ENCODE measurements around the gene SPG7. TPM values are rescaled to one million over a fixed set of nuclear protein-coding genes. Genes with fewer than 3 reads are reported as not detected.

The SPG7 gene
- total RNA-seq, 1 donor from 2014 or later = 109 TPM

DNA sequence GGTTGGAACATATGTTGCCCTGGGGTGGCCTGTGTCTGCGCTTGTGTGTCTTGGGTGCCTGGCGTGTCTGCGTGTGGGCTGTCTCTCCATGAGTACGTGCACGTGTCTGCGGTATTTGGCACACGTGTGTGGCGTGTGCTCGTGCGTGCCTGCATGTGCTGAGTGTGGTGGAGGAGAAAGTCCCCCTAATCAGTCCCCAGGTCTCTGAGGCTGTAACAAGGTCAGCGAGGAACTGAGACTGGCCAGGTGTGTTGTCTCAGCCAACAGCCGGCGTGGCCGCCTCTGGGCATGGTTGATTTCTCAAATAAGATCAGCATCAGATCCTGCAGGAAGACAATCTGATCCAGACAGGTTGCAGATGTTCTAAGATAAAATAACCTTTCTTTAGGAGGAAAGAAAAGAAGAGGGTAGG, 63.9 kb downstream of the SPG7 start:
- no peaks in the 10 kb centered on the region for H3K9me3 Mint-ChIP-seq
- H3K4me1 Mint-ChIP-seq = peaks cover 8% of the 10 kb centered on the region
- peaks cover 4% of the 10 kb centered on the region for H3K36me3 Mint-ChIP-seq (ENCODE audit: low read depth)
- H3K27ac Mint-ChIP-seq = no peak overlapping the region
- peaks cover 18% of the 10 kb centered on the region for H3K27me3 Mint-ChIP-seq
- DNase-seq = no peak
- intact Hi-C loops (cut with micrococcal nuclease) = no loop called here
- H3K4me3 Mint-ChIP-seq = no peak overlapping the region

DNA sequence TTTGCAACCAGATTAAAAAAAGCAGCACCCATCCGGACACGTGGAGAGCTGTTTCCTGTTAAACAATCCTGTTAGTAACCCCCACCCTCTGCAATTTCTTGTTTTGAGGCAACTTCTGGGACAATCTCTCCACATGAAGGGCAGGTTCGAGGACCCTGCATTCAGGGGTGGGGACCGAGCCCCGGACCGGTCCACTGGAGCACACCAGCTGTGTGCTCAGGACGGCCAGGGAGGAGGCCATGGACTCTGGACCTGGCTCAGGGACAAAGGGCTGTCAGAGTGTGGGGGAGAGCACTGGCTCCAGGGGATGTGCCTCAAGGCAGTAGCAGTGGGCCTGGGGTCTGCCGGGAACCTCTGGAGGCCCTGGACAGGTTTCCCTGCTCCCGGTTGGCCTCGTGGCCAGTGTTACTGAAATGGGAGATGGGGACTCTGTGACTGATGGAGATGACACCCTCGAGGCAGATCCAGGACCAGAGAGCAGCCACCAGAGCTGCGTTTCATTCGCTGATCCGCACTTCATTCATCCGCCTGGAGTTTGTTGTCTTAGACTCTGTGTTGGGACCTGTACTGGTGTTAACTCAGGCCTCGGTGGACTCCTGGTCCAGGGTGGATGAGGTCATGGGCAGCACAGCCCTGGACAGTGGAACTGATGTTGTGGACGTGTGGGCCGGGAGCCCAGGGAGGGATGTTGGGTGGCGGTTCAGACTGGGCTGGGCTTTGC, 64.4 kb downstream of the SPG7 start:
- no peak for DNase-seq
- peaks cover 4% of the 10 kb centered on the region for H3K36me3 Mint-ChIP-seq (ENCODE audit: low read depth)
- no peak overlapping the region for H3K4me3 Mint-ChIP-seq
- no peaks in the 10 kb centered on the region for H3K9me3 Mint-ChIP-seq
- peaks cover 22% of the 10 kb centered on the region for H3K27me3 Mint-ChIP-seq
- H3K27ac Mint-ChIP-seq = peak overlapping the region; percentile 53
- peaks cover 8% of the 10 kb centered on the region for H3K4me1 Mint-ChIP-seq
- intact Hi-C loops (cut with micrococcal nuclease) = no loop called here

- Mint-ChIP-seq H3K4me1 (peaks cover 8% of the 10 kb centered on the region), H3K27me3 (peaks cover 23% of the 10 kb centered on the region), H3K27ac (no peak overlapping the region), H3K9me3 (no peaks in the 10 kb centered on the region), H3K4me3 (peak overlapping the region; percentile 43), H3K36me3 (ENCODE audit: low read depth) (peaks cover 4% of the 10 kb centered on the region)
- intact Hi-C loops (cut with micrococcal nuclease) = no loop called here
- no peak for DNase-seq
Measured at GRCh38 chr16:89573826-89574680, 65.8 kb downstream of the SPG7 start.

DNA sequence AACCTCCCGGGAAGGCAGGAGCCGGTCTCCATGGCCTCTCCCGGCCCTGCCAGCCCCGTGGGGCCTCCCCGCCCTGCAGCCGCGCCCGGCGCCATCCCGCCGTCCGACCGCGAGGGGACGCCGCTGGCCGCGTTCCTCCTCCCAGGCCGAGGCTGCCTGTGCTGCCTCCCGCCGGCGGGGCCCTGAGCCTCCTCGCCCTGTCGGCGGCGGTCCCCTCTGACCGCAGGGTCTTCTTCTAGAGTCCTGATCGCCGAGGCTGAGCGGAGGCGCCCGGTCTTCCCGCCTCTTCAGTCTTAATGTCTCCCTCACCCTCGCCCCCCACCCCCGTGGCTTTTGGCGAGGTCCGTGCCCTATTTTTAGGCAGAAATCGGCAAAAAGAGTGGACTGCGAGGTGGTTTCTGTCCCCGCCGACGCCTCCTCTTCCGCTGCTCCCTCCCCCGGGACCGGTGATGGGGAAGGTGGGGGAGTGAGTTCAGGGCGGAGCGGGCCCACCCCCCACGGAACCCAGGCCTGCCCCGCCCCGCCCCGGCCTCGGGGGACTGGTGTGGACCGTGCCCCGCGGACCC, 66.6 kb downstream of the SPG7 start:
- peaks cover 4% of the 10 kb centered on the region for H3K36me3 Mint-ChIP-seq (ENCODE audit: low read depth)
- peak overlapping the region; percentile 70 for H3K4me3 Mint-ChIP-seq
- H3K4me1 Mint-ChIP-seq = peaks cover 8% of the 10 kb centered on the region
- no peaks in the 10 kb centered on the region for H3K9me3 Mint-ChIP-seq
- DNase-seq = peak; percentile 87
- H3K27me3 Mint-ChIP-seq = peaks cover 23% of the 10 kb centered on the region
- H3K27ac Mint-ChIP-seq = peak overlapping the region; percentile 51
- intact Hi-C loops (cut with micrococcal nuclease) = loop anchor here (1.0 kb wide), 1 partner anchor 67 kb away; no protein-coding TSS in a partner anchor

GRCh38 chr16:89575247-89576152, 67.3 kb downstream of the SPG7 start, which contains the start of gene CPNE7:
TSS of gene CPNE7 (plus strand) at chr16:89575758. CDS start at chr16:89575898, 140 bp downstream.
- peak within 1 kb of the TSS; percentile 51 for H3K27ac Mint-ChIP-seq

GRCh38 chr16:89576153-89577054, 68.2 kb downstream of the SPG7 start:
- Mint-ChIP-seq H3K4me3 (peak overlapping the region; percentile 60), H3K9me3 (no peaks in the 10 kb centered on the region), H3K27ac (no peak overlapping the region), H3K4me1 (peaks cover 8% of the 10 kb centered on the region), H3K36me3 (ENCODE audit: low read depth) (peaks cover 4% of the 10 kb centered on the region), H3K27me3 (peaks cover 21% of the 10 kb centered on the region)
- DNase-seq = no peak
- intact Hi-C loops (cut with micrococcal nuclease) = no loop called here

More at GRCh38 chr16:89575247-89576152, 67.3 kb downstream of the SPG7 start, which contains the start of gene CPNE7:
- H3K4me3 Mint-ChIP-seq = peak within 1 kb of the TSS; percentile 70
- no peaks in the 10 kb centered on the region for H3K9me3 Mint-ChIP-seq
- peaks cover 8% of the 10 kb centered on the region for H3K4me1 Mint-ChIP-seq
- intact Hi-C loops (cut with micrococcal nuclease) = loop anchor here (1.0 kb wide), 1 partner anchor 66 kb away; no protein-coding TSS in a partner anchor
- DNase-seq = no peak
- H3K36me3 Mint-ChIP-seq (ENCODE audit: low read depth) = peaks cover 4% of the 10 kb centered on the region
- H3K27me3 Mint-ChIP-seq = peaks cover 21% of the 10 kb centered on the region

GRCh38 chr16:89577055-89577759, 69.0 kb downstream of the SPG7 start:
- intact Hi-C loops (cut with micrococcal nuclease) = no loop called here
- peak overlapping the region; percentile 60 for H3K4me3 Mint-ChIP-seq
- peaks cover 3% of the 10 kb centered on the region for H3K4me1 Mint-ChIP-seq
- H3K27ac Mint-ChIP-seq = no peak overlapping the region
- no peaks in the 10 kb centered on the region for H3K9me3 Mint-ChIP-seq
- no peak for DNase-seq
- peaks cover 16% of the 10 kb centered on the region for H3K27me3 Mint-ChIP-seq
- H3K36me3 Mint-ChIP-seq (ENCODE audit: low read depth) = peaks cover 4% of the 10 kb centered on the region

DNA sequence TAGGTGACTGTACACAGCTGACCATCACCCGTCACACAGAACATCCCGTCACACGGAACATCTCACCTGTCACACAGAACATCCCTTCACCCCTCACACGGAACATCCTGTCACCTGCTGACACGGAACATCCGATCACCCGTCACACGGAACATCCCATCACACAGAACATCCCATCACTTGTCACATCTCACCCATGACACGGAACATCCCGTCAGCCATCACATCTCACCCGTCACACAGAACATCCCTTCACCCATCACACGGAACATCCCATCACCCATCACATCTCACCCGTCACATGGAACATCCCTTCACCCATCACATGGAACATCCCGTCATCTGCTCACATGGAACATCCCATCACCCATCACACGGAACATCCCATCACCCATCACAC, 71.1 kb downstream of the SPG7 start:
- H3K9me3 Mint-ChIP-seq = no peaks in the 10 kb centered on the region
- no peak overlapping the region for H3K27ac Mint-ChIP-seq
- H3K4me1 Mint-ChIP-seq = no peaks in the 10 kb centered on the region
- H3K27me3 Mint-ChIP-seq = peaks cover 5% of the 10 kb centered on the region
- H3K4me3 Mint-ChIP-seq = no peak overlapping the region
- no peak for DNase-seq
- H3K36me3 Mint-ChIP-seq (ENCODE audit: low read depth) = peaks cover 4% of the 10 kb centered on the region
- intact Hi-C loops (cut with micrococcal nuclease) = no loop called here

DNA sequence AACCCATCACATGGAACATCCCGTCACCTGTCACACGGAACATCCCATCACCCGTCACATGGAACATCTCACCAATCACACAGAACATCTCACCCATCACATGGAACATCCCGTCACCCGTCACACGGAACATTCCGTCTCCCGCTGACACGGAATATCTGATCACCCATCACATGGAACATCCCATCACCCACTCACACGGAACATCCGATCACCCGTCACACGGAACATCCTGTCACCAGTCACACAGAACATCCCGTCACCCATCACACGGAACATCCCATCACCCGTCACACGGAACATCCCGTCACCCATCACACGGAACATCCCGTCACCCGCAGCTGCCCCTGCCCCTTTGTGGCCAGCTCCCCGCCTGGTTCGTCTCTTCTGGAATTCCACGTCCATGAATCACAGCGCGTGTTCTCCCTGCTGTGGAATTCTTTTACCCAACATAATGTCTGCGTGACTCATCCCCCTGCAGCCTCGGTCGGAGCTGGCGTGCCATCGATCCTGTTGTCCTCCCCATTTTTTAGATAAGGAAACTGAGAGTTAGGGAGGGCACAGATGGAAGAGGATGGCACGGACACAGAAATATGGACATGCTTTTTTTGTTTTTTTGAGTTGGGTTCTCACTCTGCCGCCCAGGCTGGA, 73.0 kb downstream of the SPG7 start:
- peaks cover 4% of the 10 kb centered on the region for H3K36me3 Mint-ChIP-seq (ENCODE audit: low read depth)
- no peak overlapping the region for H3K4me3 Mint-ChIP-seq
- H3K27me3 Mint-ChIP-seq = peaks cover 5% of the 10 kb centered on the region
- no peaks in the 10 kb centered on the region for H3K4me1 Mint-ChIP-seq
- intact Hi-C loops (cut with micrococcal nuclease) = no loop called here
- DNase-seq = no peak
- no peak overlapping the region for H3K27ac Mint-ChIP-seq
- H3K9me3 Mint-ChIP-seq = no peaks in the 10 kb centered on the region

DNA sequence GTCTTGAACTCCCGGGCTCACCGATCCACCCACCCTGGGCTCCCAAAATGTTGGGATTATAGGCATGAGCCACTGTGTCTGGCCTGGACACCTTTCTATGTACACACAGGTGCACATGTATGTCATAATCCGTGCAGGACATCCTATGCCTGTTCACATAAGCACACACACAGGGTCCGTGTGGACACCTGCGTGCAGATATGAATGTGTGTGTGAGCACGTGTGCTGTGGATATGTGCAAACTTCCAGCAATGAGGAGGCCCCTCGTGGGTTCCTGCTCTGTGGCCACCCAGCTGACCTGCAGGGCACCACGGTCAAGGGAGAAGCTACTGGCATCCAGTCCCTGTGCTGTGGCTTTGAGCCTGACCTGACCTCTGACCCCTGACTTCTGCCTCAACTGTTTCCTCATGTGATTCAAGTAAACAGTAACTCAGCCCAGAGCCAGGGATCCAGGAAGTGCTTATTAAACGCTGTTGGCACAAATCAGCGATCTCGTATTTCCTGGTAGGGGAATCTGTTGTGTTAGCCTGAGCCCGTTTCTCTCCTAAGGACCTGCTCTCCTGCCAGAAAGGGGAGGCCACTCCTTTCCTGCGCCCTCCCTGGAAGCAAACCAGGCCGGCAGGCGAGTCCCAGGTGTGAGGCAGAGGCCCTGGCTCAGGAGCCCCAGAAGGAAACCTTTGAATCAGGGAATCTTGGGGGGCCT, 73.8 kb downstream of the SPG7 start:
- intact Hi-C loops (cut with micrococcal nuclease) = no loop called here
- Mint-ChIP-seq H3K4me3 (no peak overlapping the region), H3K36me3 (ENCODE audit: low read depth) (peaks cover 8% of the 10 kb centered on the region), H3K27ac (no peak overlapping the region), H3K4me1 (no peaks in the 10 kb centered on the region), H3K9me3 (no peaks in the 10 kb centered on the region), H3K27me3 (peaks cover 5% of the 10 kb centered on the region)
- DNase-seq = no peak

- Mint-ChIP-seq H3K4me3 (no peak overlapping the region), H3K27ac (no peak overlapping the region), H3K27me3 (peaks cover 2% of the 10 kb centered on the region), H3K9me3 (no peaks in the 10 kb centered on the region), H3K4me1 (no peaks in the 10 kb centered on the region), H3K36me3 (ENCODE audit: low read depth) (peaks cover 6% of the 10 kb centered on the region)
- DNase-seq = no peak
- intact Hi-C loops (cut with micrococcal nuclease) = no loop called here
Measured at GRCh38 chr16:89582614-89583196, 74.5 kb downstream of the SPG7 start.
